RWPE1 (cell line): ENCODE data around the gene ICE2.
A peak's percentile ranks its signal among the peaks of the same experiment; 100 is the strongest.

ENCODE experiments used
- CTCF ChIA-PET: fragments of 350-600 bp; sonication (Branson Sonifier 250); formaldehyde crosslinking; extraction: SDS; loops from one replicate; lab custom pipeline; 2021; lab: Yijun Ruan, JAX
- POLR2A ChIA-PET: fragments of 400-600 bp; formaldehyde crosslinking; extraction: SDS; loops from one replicate; lab custom pipeline; 2020; ENCODE audit warnings: antibody characterized with exemption; ENCODE audit not compliant: low non-redundant PET; lab: Yijun Ruan, JAX
- DNase-seq: peaks from one replicate; pipeline ENCODE4 v3.0.0; 2012; ENCODE audit warnings: low spot score
- H3K27ac ChIP-seq: fragments of 450-650 bp; 2 replicates; pipeline ENCODE4 v1.5.1; 2017
- CTCF ChIP-seq: fragments of 450-650 bp; conservative IDR thresholded peaks from 2 replicates; pipeline ENCODE4 v1.5.1; 2017; ENCODE audit warnings: low read depth, mild to moderate bottlenecking

Gene ICE2

DNA sequence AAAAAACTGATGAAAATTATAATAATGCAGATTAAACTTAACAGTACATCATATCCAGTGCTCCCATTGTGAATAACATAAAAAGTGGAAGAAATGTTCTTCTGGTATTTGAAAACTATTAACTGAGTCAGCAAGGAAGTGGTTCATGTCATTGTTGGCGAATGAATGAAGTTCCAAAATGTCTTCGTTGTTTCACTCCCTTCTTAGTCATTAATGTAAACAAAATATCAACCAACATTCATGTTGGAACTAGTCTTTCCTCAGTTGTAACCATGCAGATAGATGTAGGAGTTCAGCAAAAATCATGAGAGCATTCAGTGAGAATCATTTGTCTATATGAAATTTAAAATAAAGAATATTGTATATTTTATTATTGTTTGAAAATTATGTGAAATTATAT is 44.1 kb upstream of the ICE2 start:
- peak; percentile 66 for DNase-seq
- ChIA-PET POLR2A (no interaction called here), CTCF (interaction anchor here (0.8 kb wide), 1 partner anchor 1922 kb away, joined by 4 read pairs; no protein-coding TSS in a partner anchor)
- no peak overlapping the region for H3K27ac ChIP-seq
- TF ChIP-seq CTCF, result no peak

DNA sequence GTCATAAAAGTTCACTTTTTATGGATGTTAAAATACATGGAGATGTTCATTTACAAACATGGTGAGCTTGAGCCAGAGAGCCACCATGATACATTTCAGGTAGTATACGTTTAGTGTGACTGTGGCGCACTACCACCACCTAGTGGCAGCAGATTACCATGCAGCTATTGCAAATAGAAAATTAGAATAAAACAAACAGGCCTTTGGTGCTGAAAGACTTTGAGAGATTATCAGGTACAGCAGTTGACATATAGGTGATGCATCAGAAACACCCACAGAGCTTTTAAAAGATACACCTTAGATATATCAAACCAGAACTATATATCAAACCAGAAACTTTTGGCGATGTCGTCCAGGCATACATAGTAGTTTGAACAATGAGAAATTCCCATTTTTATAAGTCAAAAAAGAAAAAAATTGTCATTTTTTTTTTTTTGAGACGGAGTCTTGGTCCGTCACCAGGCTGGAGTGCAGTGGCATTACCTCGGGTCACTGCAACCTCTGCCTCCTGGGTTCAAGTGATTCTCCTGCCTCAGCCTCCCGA is 42.0 kb upstream of the ICE2 start:
- ChIA-PET CTCF (interaction anchor here (0.5 to 1.9 kb wide), 21 partner anchors 10 to 527 kb away, joined by 3 to 21 read pairs (median 4); no protein-coding TSS in a partner anchor), POLR2A (no interaction called here)
- DNase-seq, result peak; percentile 49
- no peak overlapping the region for H3K27ac ChIP-seq
- TF ChIP-seq CTCF, result peak; percentile 99

DNA sequence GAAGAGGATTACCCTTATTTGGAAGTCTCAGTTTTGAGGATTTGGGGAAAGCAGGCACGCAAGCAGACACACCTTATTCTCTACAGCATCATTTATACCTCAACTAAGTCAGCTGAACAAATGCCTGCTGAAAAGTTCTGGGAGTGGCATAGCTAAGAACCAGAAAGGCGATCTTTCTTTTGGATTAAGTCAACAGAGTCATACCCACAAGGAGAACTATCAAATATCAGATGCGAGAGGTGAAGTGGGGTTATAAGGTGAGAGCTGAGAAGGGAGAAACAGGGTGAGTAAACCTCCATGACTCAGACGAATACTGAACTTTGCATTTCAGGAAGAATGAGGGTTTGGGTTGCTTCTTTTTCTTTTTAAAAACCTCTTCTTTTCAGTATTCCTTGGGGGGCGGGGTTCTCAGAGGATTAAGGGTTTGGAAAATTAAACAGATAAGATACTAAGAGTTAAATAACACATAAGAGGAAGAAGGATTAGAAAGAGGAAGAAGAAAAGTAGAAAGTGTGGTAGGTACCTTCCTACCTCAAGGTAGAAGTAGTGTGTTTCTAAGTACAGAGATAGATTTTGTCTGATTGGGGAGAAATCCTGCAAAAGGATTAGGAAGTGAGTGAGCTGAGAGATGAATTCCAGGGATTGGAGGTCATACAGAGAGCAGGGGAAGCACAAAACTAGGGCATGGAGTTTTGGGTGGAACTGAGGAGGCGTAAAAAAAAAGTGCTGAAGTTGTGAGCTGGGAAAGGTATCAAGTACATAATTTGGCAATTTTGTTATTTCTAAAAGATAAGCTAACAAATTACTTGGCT is 41.3 kb upstream of the ICE2 start:
- no peak for TF ChIP-seq CTCF
- POLR2A ChIA-PET, result no interaction called here
- CTCF ChIA-PET, result interaction anchor here (0.5 to 1.9 kb wide), 15 partner anchors 9 to 412 kb away, joined by 3 to 21 read pairs (median 5); no protein-coding TSS in a partner anchor
- H3K27ac ChIP-seq, result no peak overlapping the region
- DNase-seq, result peak; percentile 80

- no peak for DNase-seq
- CTCF ChIA-PET, result no interaction called here
- TF ChIP-seq CTCF, result no peak
- POLR2A ChIA-PET, result no interaction called here
- no peak overlapping the region for H3K27ac ChIP-seq
These were observed 40.3 kb upstream of the ICE2 start for GRCh38 chr15:60519218-60519617.

GRCh38 chr15:60518511-60518910 is 39.6 kb upstream of the ICE2 start:
- DNase-seq, result no peak
- no peak for TF ChIP-seq CTCF
- ChIA-PET CTCF (no interaction called here), POLR2A (no interaction called here)
- no peak overlapping the region for H3K27ac ChIP-seq

DNA sequence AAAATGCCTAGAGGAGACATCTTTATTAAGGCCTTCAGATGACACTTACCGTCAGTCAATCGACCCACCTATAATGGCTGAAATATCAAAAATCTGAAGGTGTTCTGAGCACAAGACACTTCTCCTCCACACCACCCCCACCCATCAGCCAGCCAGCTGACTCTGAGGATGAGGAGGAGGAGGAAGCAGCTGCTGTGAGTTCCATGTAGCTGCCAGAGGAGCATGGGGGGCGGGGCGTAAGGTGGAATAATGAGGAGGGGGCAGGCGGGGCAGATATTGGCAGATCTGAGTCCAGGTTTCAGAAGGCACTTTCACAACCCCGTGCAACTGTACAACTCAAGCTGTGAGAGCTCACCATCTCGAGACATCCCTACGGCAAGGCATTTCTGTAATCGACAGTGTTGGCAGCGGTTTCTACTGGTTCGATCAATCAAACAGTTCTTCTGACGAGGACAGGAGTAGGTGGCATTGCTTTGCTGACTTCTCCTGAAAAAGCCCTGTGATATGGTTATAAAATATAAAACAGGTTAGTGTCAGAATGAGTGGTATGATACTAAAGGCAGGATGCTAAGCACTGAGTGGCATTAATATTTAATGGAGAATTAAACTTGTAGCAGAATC is 35.4 kb upstream of the ICE2 start:
- ChIA-PET CTCF (no interaction called here), POLR2A (no interaction called here)
- H3K27ac ChIP-seq, result no peak overlapping the region
- DNase-seq, result no peak
- no peak for TF ChIP-seq CTCF
